ENCODE results near the gene UBE2D3.

DNA sequence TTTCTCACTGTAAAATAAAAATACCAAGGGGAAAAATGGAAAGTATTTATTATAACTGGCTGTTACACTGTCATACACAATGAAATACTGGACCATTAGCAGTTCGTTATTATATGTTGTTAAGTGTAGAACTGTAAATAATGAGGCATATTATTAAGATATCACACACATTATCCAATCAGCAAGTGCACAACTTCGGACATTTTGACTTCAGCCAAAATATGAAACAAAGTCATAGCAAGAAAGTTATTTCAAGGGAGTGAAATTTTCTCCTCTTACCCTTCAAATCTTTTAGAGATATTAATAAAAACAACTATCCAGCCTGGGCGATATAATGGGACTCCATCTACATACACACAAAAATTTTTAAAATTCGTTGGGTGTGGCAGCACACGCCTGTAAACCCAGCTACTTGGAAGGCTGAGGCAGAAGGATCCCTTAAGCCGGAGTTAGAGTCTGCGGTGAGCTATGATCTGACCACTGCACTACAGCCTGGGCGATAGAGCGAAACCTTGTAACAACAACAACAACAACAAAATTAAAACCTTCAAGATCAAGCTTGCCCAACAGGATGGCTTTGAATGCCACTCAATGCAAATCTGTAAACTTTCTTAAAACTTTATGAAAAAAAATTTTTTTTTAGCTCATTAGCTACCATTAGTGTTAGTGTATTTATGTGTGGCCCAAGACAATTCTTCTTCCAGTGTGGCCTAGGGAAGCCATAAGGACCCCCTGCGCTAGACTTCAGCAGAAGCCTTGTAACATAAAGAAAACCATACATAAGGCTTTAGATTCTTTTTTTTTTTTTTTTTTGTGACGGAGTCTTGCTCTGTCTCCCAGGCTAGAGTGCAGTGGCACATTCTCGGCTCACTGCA is 40.2 kb upstream of the UBE2D3 start:
- no peak for TF ChIP-seq REST (IDR thresholded peaks at IDR 0.05; ENCODE audit: insufficient read depth in 1 of 2, low read depth in 2 of 2, low read length in 1 of 2)
- TF ChIP-seq, protein P1, sequence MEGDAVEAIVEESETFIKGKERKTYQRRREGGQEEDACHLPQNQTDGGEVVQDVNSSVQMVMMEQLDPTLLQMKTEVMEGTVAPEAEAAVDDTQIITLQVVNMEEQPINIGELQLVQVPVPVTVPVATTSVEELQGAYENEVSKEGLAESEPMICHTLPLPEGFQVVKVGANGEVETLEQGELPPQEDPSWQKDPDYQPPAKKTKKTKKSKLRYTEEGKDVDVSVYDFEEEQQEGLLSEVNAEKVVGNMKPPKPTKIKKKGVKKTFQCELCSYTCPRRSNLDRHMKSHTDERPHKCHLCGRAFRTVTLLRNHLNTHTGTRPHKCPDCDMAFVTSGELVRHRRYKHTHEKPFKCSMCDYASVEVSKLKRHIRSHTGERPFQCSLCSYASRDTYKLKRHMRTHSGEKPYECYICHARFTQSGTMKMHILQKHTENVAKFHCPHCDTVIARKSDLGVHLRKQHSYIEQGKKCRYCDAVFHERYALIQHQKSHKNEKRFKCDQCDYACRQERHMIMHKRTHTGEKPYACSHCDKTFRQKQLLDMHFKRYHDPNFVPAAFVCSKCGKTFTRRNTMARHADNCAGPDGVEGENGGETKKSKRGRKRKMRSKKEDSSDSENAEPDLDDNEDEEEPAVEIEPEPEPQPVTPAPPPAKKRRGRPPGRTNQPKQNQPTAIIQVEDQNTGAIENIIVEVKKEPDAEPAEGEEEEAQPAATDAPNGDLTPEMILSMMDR (IDR thresholded peaks at IDR 0.05): no peak
